ENCODE measurements around the gene LAMB1. TPM values are rescaled to one million over a fixed set of nuclear protein-coding genes. Genes with fewer than 3 reads are reported as not detected.
A peak's percentile ranks its signal among the peaks of the same experiment; 100 is the strongest.

The LAMB1 gene
- total and polyA plus RNA-seq, 2 experiments from 2014 or later, result 284 to 323 TPM

DNA sequence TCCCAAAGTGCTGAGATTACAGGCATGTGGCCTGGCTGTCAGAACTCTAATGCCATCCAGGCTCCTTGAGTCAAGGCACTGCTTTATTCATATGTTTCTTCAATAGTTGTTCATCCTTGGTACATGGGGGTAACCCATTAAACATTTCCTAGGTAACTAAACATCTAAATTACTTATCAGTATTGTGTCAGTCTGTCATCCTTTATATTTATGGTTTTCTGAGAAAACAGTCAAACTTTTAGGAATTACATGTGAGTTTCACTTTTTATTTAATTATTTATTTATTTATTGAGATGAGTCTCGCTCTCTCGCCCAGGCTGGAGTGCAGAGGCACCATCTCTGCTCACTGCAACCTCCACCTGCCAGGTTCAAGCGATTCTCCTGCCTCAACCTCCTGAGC lies 45.5 kb upstream of the LAMB1 start:
- Histone ChIP-seq H3K9me2 (replicated peaks; ENCODE audit: insufficient read depth) (no peaks in the 10 kb centered on the region), H3K9me3 (ENCODE audit: low read depth) (no peaks in the 10 kb centered on the region), H3K27me3 (no peaks in the 10 kb centered on the region), H3K4me2 (no peak overlapping the region), H4K20me1 (ENCODE audit: insufficient read depth, poor library complexity, severe bottlenecking) (no peaks in the 10 kb centered on the region), H3K4me1 (ENCODE audit: insufficient read depth) (no peaks in the 10 kb centered on the region), H3K27ac (no peak overlapping the region), H2AFZ (no peak overlapping the region), H3K36me3 (replicated peaks; ENCODE audit: insufficient read depth, low read depth) (no peaks in the 10 kb centered on the region), H3K4me3 (no peak overlapping the region), H3K79me2 (no peaks in the 10 kb centered on the region)
- DNase-seq (ENCODE audit: low spot score), result no peak
- TF ChIP-seq EZH2 (IDR thresholded peaks at IDR 0.05; ENCODE audit: borderline replicate concordance) (no peak), EZH2phosphoT487 (IDR thresholded peaks at IDR 0.05; ENCODE audit: low read depth, severe bottlenecking, unreplicated experiment) (no peak)
- TF ChIP-seq, protein P1, sequence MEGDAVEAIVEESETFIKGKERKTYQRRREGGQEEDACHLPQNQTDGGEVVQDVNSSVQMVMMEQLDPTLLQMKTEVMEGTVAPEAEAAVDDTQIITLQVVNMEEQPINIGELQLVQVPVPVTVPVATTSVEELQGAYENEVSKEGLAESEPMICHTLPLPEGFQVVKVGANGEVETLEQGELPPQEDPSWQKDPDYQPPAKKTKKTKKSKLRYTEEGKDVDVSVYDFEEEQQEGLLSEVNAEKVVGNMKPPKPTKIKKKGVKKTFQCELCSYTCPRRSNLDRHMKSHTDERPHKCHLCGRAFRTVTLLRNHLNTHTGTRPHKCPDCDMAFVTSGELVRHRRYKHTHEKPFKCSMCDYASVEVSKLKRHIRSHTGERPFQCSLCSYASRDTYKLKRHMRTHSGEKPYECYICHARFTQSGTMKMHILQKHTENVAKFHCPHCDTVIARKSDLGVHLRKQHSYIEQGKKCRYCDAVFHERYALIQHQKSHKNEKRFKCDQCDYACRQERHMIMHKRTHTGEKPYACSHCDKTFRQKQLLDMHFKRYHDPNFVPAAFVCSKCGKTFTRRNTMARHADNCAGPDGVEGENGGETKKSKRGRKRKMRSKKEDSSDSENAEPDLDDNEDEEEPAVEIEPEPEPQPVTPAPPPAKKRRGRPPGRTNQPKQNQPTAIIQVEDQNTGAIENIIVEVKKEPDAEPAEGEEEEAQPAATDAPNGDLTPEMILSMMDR (IDR thresholded peaks at IDR 0.05; ENCODE audit: poor library complexity), result no peak
- 98% methylated on average over 3 of the region's 3 CpGs for WGBS (ENCODE audit: low lambda C conversion rate, missing lambda C conversion rate)

DNA sequence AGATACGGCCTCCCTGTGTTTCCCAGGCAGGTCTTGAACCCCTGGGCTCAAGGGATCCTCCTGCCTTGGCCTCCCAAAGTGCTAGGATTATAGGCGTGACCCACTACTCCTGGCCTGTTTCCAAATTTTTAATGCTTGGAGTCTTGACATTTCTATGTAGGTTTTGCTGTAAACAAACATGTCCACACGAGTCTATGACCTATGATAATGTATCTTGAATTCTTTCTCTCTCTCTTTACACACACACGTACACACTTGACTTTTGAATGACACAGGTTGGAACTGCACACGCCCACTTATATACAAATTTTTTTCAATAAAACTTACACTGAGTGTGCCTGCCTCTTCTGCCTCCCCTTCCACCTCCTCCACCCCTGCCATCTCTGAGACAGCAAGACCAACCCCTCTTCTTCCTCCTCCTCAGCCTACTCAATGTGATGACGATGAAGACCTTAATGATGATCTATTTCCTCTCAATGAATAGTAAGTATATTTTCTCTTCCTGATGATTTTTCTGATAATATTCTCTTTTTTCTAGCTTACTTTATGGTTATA lies 44.1 kb upstream of the LAMB1 start:
- H3K9me3 ChIP-seq (ENCODE audit: low read depth), result no peaks in the 10 kb centered on the region
- no peak overlapping the region for H3K4me3 ChIP-seq
- 81% methylated on average over 6 of the region's 6 CpGs for WGBS (ENCODE audit: low lambda C conversion rate, missing lambda C conversion rate)
- DNase-seq (ENCODE audit: low spot score), result no peak
- no peak for TF ChIP-seq EZH2phosphoT487 (IDR thresholded peaks at IDR 0.05; ENCODE audit: low read depth, severe bottlenecking, unreplicated experiment)
- TF ChIP-seq, protein P1 (IDR thresholded peaks at IDR 0.05; ENCODE audit: poor library complexity), result no peak
- H3K27me3 ChIP-seq, result no peaks in the 10 kb centered on the region
- H3K9me2 ChIP-seq (replicated peaks; ENCODE audit: insufficient read depth), result no peaks in the 10 kb centered on the region
- no peaks in the 10 kb centered on the region for H3K4me1 ChIP-seq (ENCODE audit: insufficient read depth)
- H4K20me1 ChIP-seq (ENCODE audit: insufficient read depth, poor library complexity, severe bottlenecking), result no peaks in the 10 kb centered on the region
- no peaks in the 10 kb centered on the region for H3K79me2 ChIP-seq
- no peak overlapping the region for H3K4me2 ChIP-seq
- no peak overlapping the region for H3K27ac ChIP-seq
- H3K36me3 ChIP-seq (replicated peaks; ENCODE audit: insufficient read depth, low read depth), result no peaks in the 10 kb centered on the region
- no peak overlapping the region for H2AFZ ChIP-seq

DNA sequence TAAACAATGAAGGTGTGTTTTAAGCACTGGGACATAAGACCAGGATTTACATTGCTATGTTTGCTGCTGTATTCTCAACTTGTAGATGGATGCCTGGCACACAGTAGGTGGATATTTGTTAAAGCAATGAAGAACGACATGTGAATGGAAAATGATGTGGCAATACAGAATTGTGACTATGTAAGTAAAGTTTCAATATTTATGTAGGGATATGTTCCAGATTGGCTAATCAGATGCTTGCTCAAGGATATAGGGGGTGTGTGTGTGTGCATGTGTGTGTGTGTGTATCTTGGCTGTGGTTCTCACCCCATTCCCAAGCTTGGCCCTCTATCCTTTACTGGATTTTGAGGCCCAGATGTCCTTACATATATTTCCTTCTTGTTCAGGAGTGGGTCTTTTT lies 42.7 kb upstream of the LAMB1 start:
- H3K4me2 ChIP-seq, result no peak overlapping the region
- no peaks in the 10 kb centered on the region for H3K27me3 ChIP-seq
- no peak for DNase-seq (ENCODE audit: low spot score)
- no peaks in the 10 kb centered on the region for H3K36me3 ChIP-seq (replicated peaks; ENCODE audit: insufficient read depth, low read depth)
- H3K9me2 ChIP-seq (replicated peaks; ENCODE audit: insufficient read depth), result no peaks in the 10 kb centered on the region
- H3K79me2 ChIP-seq, result no peaks in the 10 kb centered on the region
- WGBS (ENCODE audit: low lambda C conversion rate, missing lambda C conversion rate), result 76% methylated on average over 1 of the region's 1 CpG
- no peak overlapping the region for H3K4me3 ChIP-seq
- H3K9me3 ChIP-seq (ENCODE audit: low read depth), result no peaks in the 10 kb centered on the region
- H3K4me1 ChIP-seq (ENCODE audit: insufficient read depth), result no peaks in the 10 kb centered on the region
- peak overlapping the region; percentile 29 for H3K27ac ChIP-seq
- TF ChIP-seq EZH2 (IDR thresholded peaks at IDR 0.05; ENCODE audit: borderline replicate concordance) (no peak), EZH2phosphoT487 (IDR thresholded peaks at IDR 0.05; ENCODE audit: low read depth, severe bottlenecking, unreplicated experiment) (no peak)
- TF ChIP-seq, protein P1 (IDR thresholded peaks at IDR 0.05; ENCODE audit: poor library complexity), result no peak
- no peaks in the 10 kb centered on the region for H4K20me1 ChIP-seq (ENCODE audit: insufficient read depth, poor library complexity, severe bottlenecking)
- H2AFZ ChIP-seq, result no peak overlapping the region

DNA sequence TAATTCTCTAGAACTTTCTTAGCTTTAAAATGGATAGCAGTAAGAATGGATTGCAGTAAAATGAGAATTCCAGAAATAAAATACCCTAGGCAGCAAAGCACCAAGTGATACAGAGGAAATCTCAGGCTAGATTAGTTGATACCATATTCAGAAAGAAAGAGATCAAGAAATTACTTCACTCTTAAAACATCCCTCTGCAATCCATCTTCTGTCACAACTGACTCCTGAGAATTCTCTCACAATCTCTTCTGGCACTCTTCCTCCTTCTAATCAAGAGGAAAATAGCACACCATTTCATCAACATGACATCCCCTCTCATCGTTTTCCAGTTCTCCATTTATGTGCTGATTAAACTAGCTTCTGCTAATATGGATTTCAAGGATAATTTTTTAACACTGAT lies 42.2 kb upstream of the LAMB1 start:
- 40% methylated on average over 1 of the region's 1 CpG for WGBS (ENCODE audit: low lambda C conversion rate, missing lambda C conversion rate)
- Histone ChIP-seq H3K9me2 (replicated peaks; ENCODE audit: insufficient read depth) (no peaks in the 10 kb centered on the region), H4K20me1 (ENCODE audit: insufficient read depth, poor library complexity, severe bottlenecking) (no peaks in the 10 kb centered on the region), H3K4me2 (no peak overlapping the region), H3K27ac (peak overlapping the region; percentile 29), H3K4me1 (ENCODE audit: insufficient read depth) (no peaks in the 10 kb centered on the region), H3K36me3 (replicated peaks; ENCODE audit: insufficient read depth, low read depth) (no peaks in the 10 kb centered on the region), H3K79me2 (no peaks in the 10 kb centered on the region), H3K4me3 (no peak overlapping the region), H3K9me3 (ENCODE audit: low read depth) (no peaks in the 10 kb centered on the region), H2AFZ (no peak overlapping the region), H3K27me3 (no peaks in the 10 kb centered on the region)
- DNase-seq (ENCODE audit: low spot score), result peak; percentile 21
- TF ChIP-seq EZH2phosphoT487 (IDR thresholded peaks at IDR 0.05; ENCODE audit: low read depth, severe bottlenecking, unreplicated experiment), result no peak
- TF ChIP-seq, protein P1 (IDR thresholded peaks at IDR 0.05; ENCODE audit: poor library complexity), result no peak
- no peak for TF ChIP-seq EZH2 (IDR thresholded peaks at IDR 0.05; ENCODE audit: borderline replicate concordance)
